Tibial artery (tissue), 4 donors: ENCODE results near the gene CYRIA.

Experiments used
- DNase-seq, 2 donors: peaks; one replicate each; pipeline ENCODE4 v3.0.0-alpha.2; 2019
- H3K27ac ChIP-seq, 2 donors: fragments of 200-600 bp; sonication (generic) in 1 of 2; 1 replicate in 1 of 2; 2 replicates in 1 of 2; pipeline ENCODE4 v1.5.1; 2018 to 2019; ENCODE audit warnings: mild to moderate bottlenecking in 1 of 2
- H3K27me3 ChIP-seq, 2 donors: fragments of 200-600 bp; sonication (generic) in 1 of 2; one replicate each; pipeline versions ENCODE4 v1.5.1 to v1.6.0; 2016 to 2019
- H3K36me3 ChIP-seq, 3 donors: fragments of 200-600 bp; sonication (generic) in 2 of 3; one replicate each; pipeline ENCODE4 v1.5.1; 2016 to 2019; ENCODE audit warnings: mild to moderate bottlenecking in 2 of 3
- H3K4me1 ChIP-seq, 4 donors: fragments of 200-600 bp; sonication (generic) in 2 of 4; 1 replicate in 3 of 4; 2 replicates in 1 of 4; pipeline ENCODE4 v1.5.1; 2016 to 2019
- H3K4me3 ChIP-seq, 2 donors: fragments of 200-600 bp; sonication (generic) in 1 of 2; 1 replicate in 1 of 2; 2 replicates in 1 of 2; pipeline ENCODE4 v1.5.1; 2018 to 2019; ENCODE audit warnings: mild to moderate bottlenecking in 2 of 2
- H3K9me3 ChIP-seq, 3 donors: fragments of 200-600 bp; sonication (generic) in 1 of 3; one replicate each; pipeline ENCODE4 v1.5.1; 2016 to 2019
- intact Hi-C: fragments of 100-400 bp; cut with DNase I; formaldehyde crosslinking; loops from one replicate; pipeline ENCODE4 v1.15.0; 2023; ENCODE audit warnings: low total_unique reads
- TF ChIP-seq, protein P1 (sequence below), 2 experiments: fragments of 200-600 bp in 1 of 2; fragments of 450-650 bp in 1 of 2; IDR thresholded peaks; one replicate each; pipeline ENCODE4 v1.5.1; 2017 to 2019; ENCODE audit warnings: antibody characterized with exemption in 2 of 2, mild to moderate bottlenecking in 1 of 2, moderate library complexity in 1 of 2

Gene CYRIA

DNA sequence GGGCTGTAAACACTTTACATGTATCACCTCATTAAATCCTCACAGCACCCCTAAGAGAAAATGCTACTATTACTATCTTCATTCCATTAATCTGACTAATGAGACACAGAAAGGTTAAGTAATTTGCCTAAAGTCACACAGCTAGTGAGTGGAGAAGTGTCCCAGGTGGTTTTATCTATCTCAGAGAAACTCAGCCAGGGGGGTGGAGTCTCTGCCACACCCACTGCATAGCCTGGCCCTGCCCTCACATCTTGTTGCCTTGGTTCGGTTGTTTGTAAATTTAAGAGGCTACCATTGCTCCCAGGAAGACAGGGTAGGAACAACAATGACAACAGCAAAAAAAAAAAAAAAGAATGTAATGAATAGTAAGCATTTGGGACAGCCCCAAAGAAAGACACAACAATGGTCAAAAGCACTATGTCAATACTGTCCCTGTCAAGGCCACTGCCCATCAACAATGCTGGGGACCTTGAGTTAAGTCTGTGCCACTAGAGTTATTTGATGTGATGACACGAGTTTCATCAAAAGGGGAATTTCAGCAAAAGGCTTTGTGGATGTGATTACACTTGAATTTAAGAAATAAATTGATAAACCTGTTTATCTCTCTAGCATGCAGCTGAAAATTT, 17.5 kb downstream of the CYRIA start:
- no peak for DNase-seq
- Histone ChIP-seq H3K4me1 (peaks cover 0 to 14% (median 3%) of the 10 kb centered on the region in 4 donors), H3K4me3 (no peak overlapping the region), H3K27ac (no peak overlapping the region), H3K27me3 (no peaks in the 10 kb centered on the region), H3K36me3 (no peaks in the 10 kb centered on the region), H3K9me3 (no peaks in the 10 kb centered on the region)
- TF ChIP-seq, protein P1, sequence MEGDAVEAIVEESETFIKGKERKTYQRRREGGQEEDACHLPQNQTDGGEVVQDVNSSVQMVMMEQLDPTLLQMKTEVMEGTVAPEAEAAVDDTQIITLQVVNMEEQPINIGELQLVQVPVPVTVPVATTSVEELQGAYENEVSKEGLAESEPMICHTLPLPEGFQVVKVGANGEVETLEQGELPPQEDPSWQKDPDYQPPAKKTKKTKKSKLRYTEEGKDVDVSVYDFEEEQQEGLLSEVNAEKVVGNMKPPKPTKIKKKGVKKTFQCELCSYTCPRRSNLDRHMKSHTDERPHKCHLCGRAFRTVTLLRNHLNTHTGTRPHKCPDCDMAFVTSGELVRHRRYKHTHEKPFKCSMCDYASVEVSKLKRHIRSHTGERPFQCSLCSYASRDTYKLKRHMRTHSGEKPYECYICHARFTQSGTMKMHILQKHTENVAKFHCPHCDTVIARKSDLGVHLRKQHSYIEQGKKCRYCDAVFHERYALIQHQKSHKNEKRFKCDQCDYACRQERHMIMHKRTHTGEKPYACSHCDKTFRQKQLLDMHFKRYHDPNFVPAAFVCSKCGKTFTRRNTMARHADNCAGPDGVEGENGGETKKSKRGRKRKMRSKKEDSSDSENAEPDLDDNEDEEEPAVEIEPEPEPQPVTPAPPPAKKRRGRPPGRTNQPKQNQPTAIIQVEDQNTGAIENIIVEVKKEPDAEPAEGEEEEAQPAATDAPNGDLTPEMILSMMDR (IDR thresholded peaks at IDR 0.05) = no peak
- intact Hi-C loops = no loop called here

DNA sequence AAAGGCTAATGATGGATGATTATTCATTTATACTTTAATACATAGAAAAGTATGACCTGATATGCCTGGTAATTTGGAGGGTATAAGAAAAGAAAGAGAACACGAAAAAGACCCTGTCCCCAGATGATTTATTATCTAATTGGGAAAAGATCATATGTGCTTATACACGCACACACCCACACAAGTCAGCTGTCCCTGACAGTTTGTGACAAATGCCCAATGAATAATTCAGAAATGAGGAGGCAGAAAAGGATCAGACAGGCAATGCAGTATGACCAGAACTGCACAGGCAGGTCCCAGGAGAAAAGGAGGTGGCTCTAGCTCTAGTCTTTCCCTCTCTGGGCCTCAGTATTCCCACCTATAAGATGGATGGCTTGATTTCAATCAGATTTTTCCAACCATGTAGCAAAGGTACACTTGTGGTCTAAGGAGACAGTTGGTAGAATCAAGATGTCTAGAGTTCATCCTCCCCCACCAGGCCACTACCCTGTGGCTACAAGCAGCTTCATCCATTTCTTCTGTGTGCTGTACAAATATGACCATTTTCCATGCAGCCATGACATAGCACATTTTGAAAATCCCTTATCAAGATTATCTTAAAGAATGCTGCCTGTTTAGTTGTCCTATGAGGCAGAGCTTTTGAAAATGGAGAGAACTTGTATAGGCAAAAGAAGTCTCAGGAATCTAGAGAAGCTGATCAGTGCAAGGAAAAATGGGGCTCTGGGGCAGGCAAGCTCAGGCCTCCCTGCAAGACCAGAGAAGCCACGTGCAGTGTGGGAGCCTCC, 19.7 kb downstream of the CYRIA start:
- H3K27ac ChIP-seq = no peak overlapping the region
- no peaks in the 10 kb centered on the region for H3K9me3 ChIP-seq
- TF ChIP-seq, protein P1 (IDR thresholded peaks at IDR 0.05) = no peak
- DNase-seq = no peak
- H3K36me3 ChIP-seq = no peaks in the 10 kb centered on the region
- intact Hi-C loops = no loop called here
- H3K4me3 ChIP-seq = no peak overlapping the region
- H3K27me3 ChIP-seq = no peaks in the 10 kb centered on the region
- peaks cover 0 to 8% (median under 1%) of the 10 kb centered on the region in 4 donors for H3K4me1 ChIP-seq

DNA sequence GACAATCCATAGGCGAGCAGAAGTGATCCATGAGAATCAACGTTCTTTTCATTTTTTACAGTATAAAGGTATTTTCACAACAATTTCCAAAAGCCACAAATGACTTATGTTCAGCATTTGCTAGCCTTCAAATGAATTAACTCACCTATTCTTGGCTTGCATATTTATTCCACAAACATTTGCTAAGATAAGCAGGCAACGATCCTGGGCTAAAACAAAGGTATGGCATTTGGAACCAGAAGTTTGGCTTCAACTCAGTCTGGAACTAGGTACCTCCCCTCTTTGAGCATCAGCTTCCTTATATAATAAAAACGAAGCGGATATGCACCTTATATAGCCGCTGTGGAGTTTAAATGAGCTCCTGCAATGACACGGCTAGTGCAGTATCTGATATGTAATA, 20.5 kb downstream of the CYRIA start:
- TF ChIP-seq, protein P1 (IDR thresholded peaks at IDR 0.05) = no peak
- Histone ChIP-seq H3K27ac (no peak overlapping the region), H3K4me1 (peaks cover 0 to 2% (median under 1%) of the 10 kb centered on the region in 4 donors), H3K36me3 (no peaks in the 10 kb centered on the region), H3K27me3 (no peaks in the 10 kb centered on the region), H3K4me3 (no peak overlapping the region), H3K9me3 (no peaks in the 10 kb centered on the region)
- DNase-seq = no peak
- intact Hi-C loops = no loop called here

DNA sequence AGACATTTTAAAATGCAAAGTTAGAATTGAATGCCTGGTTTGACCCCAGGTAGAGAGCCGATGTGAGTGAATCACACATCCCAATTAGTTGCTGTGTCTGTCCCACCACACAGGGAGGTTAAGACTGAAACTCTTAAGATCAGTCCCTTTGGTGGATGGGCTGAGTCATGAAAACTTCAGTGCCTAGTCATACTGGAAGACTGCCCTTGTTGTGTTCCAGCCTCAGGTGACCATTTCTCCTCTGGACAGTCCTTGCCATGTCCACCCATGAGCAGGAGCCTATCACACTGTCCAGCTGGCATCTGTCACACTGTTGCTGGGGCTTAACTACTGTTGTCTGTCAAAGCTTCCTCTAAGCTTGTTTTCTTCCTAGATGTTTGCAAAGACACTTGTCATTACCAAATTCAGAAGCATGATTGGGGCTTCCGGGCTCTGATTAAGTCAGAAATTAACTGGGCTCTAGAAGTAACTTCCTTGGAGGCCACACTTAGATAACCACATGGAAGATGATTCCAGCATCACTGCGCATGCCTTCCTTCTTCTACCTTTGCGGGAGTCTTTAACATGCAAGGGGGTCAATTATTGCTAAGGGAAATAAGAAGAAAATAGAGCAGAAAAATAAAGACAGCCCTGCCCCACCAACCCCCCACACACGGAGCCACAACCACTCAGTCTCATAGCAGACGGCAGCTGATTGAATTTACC, 21.3 kb downstream of the CYRIA start:
- peaks cover 0 to 5% (median 0%) of the 10 kb centered on the region in 4 donors for H3K4me1 ChIP-seq
- intact Hi-C loops = no loop called here
- TF ChIP-seq, protein P1 (IDR thresholded peaks at IDR 0.05) = no peak

DNA sequence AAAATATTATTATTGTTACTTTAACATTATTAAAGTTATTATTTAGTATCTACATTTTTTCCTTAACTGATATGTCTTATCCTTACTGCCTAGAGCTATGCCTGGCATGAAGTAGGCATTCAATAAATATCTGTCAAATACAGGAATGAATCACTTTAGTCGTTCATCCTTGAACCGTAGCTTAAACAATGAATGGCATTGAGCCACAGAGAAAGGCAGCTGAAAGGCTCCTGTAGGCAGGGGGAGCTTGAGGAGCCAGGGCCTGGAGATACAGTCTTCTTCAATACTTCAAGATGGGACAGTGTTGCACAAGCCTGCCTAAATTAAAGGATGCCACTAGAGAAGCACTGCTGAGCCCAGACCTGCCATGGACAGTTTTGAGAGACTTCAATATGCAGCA, 22.5 kb downstream of the CYRIA start:
- DNase-seq = no peak
- Histone ChIP-seq H3K36me3 (no peaks in the 10 kb centered on the region), H3K4me1 (peaks cover 0 to 5% (median 0%) of the 10 kb centered on the region in 4 donors), H3K27me3 (no peaks in the 10 kb centered on the region), H3K4me3 (no peak overlapping the region), H3K9me3 (no peaks in the 10 kb centered on the region), H3K27ac (no peak overlapping the region)
- intact Hi-C loops = no loop called here
- TF ChIP-seq, protein P1 (IDR thresholded peaks at IDR 0.05) = no peak

More for the DNA sequence above, 21.3 kb downstream of the CYRIA start:
- Histone ChIP-seq H3K4me3 (no peak overlapping the region), H3K27me3 (no peaks in the 10 kb centered on the region), H3K36me3 (no peaks in the 10 kb centered on the region), H3K9me3 (no peaks in the 10 kb centered on the region), H3K27ac (no peak overlapping the region)
- DNase-seq = no peak
